GM10248 (cell line): ENCODE data around the gene AMMECR1.

Experiments used
- CTCF ChIA-PET: fragments of 300-600 bp; sonication (Branson Sonifier 250); formaldehyde crosslinking; extraction: SDS; loops from one replicate; lab custom pipeline; 2021; ENCODE audit warnings: antibody characterized with exemption; lab: Yijun Ruan, JAX
- POLR2A ChIA-PET: fragments of 350-650 bp; sonication (Branson Sonifier 250); formaldehyde crosslinking; extraction: SDS; loops from one replicate; lab custom pipeline; 2020; ENCODE audit warnings: antibody characterized with exemption; lab: Yijun Ruan, JAX
- DNase-seq: peaks from one replicate; pipeline ENCODE4 v3.0.0; 2012; ENCODE audit errors: extremely low spot score
- CTCF ChIP-seq: IDR thresholded peaks from 2 replicates; pipeline ENCODE4 v1.5.1; 2012; ENCODE audit warnings: mild to moderate bottlenecking, low read depth; ENCODE audit errors: extremely low read depth, missing control alignments, control extremely low read depth

The AMMECR1 gene

GRCh38 chrX:110222497-110223257, 95.2 kb downstream of the AMMECR1 start:
- CTCF ChIA-PET, result interaction anchor here (0.8 kb wide), 1 partner anchor 13 kb away, joined by 3 read pairs; no protein-coding TSS in a partner anchor
- no peak for TF ChIP-seq CTCF
- POLR2A ChIA-PET, result no interaction called here
- no peak for DNase-seq

DNA sequence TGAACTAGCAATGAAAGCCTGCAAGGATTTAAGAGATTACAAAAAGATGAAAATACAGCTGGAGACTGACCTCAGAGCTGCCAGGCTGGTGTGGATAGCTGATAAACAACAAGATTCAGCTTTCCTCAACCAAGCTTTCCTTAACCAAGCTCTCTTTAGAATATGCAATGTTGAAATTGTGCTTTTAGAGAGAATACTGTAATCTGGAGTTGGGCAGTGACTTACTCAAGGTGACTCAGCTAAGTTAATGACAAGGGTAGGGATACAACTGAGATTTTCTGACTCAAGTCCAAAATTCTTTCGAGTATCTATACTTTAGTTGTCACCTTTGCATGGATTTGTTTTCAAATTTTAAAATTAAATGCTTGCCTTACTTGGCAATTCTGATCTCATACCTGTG, 98.0 kb downstream of the AMMECR1 start:
- no peak for DNase-seq
- no peak for TF ChIP-seq CTCF
- CTCF ChIA-PET, result interaction anchor here (1.5 to 1.6 kb wide), 3 partner anchors 8 to 11 kb away, joined by 4 to 6 read pairs (median 5); no protein-coding TSS in a partner anchor
- POLR2A ChIA-PET, result no interaction called here

DNA sequence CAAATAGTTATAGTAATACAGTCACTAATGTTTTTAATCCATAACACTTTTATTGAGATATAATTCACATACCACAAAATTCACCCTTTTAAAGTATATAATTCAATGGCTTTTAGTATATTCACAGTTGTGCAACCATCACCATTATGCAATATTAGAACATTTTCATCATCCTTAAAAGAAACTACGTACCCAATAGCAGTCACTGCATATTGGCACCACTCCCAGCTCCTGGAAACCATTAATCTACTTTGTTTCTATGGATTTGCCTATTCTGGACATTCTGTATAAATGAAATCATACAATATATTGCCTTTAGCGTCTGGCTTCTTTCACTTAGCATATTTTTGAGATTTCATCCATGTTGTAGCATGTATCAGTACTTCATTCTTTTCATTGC, 99.3 kb downstream of the AMMECR1 start:
- POLR2A ChIA-PET, result no interaction called here
- TF ChIP-seq CTCF, result no peak
- no peak for DNase-seq
- CTCF ChIA-PET, result interaction anchor here (0.9 to 1.6 kb wide), 3 partner anchors 10 to 58 kb away, joined by 3 to 6 read pairs (median 4); no protein-coding TSS in a partner anchor

DNA sequence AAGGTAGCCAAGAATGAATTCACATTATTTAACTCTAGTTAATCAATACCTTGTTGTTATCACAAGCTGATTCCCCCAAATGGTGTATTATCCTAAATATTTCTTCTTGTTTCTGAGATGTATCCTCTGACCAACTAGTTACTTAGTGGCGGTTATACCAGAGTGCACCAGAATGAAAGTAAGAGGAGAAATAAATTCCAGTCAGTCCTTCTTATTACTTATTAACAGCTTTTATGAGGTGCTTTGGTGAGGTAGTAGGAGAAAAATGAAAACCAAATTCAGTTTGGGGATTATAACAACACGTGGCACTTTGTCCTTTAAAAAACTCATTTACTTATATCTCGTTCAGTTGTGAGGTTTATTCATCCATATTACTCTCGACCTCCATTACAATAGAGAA, 101.9 kb downstream of the AMMECR1 start:
- no peak for DNase-seq
- no peak for TF ChIP-seq CTCF
- ChIA-PET POLR2A (no interaction called here), CTCF (no interaction called here)

- CTCF ChIA-PET, result no interaction called here
- no peak for DNase-seq
Observed at GRCh38 chrX:110215411-110215810, 102.5 kb downstream of the AMMECR1 start.

GRCh38 chrX:110214684-110215083, 103.2 kb downstream of the AMMECR1 start:
- no peak for TF ChIP-seq CTCF
- ChIA-PET POLR2A (no interaction called here), CTCF (interaction anchor here (1.1 kb wide), 1 partner anchor 633 kb away, joined by 3 read pairs; no protein-coding TSS in a partner anchor)
- no peak for DNase-seq

More at GRCh38 chrX:110215411-110215810, 102.5 kb downstream of the AMMECR1 start:
- no peak for TF ChIP-seq CTCF
- POLR2A ChIA-PET, result no interaction called here
